Skeletal muscle cell (primary cell): ENCODE measurements around the gene TMOD3.
A peak's percentile ranks its signal among the peaks of the same experiment; 100 is the strongest.
"Not testable (repeated sequence)": the region's sequence is repeated elsewhere in the genome, so short reads cannot be mapped to it uniquely, and the experiment has no call there.

Experiments
- DNase-seq: peaks from one replicate; pipeline ENCODE4 v3.0.0-alpha.2; 2010; ENCODE audit warnings: low read depth
- H3K4me3 ChIP-seq: 2 replicates; pipeline ENCODE4 v1.5.1; 2011; ENCODE audit warnings: low read depth, mild to moderate bottlenecking, control low read depth, low read length, moderate library complexity

Gene TMOD3

GRCh38 chr15:51829376-51830275 lies at the start of gene TMOD3:
Gene TMOD3 (plus strand): TSS chr15:51829653. CDS start chr15:51862885, 33,232 bp downstream.
- H3K4me3 ChIP-seq = peak within 1 kb of the TSS; percentile 92
- DNase-seq = peak; percentile 64

DNA sequence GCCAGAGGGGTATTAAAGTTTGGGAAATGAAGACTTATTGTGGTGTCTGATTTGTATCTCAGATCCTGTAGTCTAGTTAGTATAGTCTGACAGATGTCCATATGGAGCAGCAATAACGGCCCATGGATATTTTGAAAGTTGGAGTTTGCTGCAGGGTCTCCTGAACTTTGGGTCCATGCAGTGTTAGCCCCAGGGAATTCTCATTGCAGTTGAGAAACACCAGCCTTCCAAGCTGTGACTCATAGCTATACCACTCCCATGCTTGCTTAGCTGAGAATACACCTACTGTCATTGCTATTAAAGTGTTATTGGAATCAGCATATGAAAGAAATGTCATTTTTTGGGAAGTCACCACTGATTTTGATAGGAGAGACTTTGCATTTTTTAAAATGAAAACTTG lies 48.8 kb upstream of the TMOD3 start:
- DNase-seq = no peak
- H3K4me3 ChIP-seq = no peak overlapping the region

- H3K4me3 ChIP-seq = no peak overlapping the region
- DNase-seq = no peak
Measured at GRCh38 chr15:51781506-51781905, 47.9 kb upstream of the TMOD3 start.

DNA sequence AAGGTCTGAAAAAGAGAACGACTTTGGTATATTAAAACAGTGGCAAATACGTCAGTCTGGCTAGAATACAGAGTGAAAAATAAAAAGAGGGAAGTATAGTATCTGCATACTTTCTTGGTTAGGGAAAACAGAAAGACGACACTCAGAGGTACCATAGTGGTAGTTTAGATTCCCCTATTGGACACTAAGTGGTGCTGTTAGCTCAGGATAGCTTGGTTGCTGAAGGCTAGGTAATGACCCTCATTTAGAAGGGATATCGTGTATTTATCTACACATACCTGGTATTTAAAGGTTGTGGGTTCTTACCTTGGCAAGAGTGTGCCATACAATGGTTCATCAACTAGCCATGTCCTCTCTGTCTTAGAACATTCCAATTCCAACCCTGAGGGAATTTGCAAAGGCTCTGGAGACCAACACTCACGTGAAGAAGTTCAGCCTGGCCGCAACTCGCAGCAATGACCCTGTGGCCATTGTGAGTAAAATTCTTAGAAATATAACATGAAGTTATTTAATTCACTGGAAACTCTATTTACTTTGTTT lies 47.0 kb upstream of the TMOD3 start:
- no peak overlapping the region for H3K4me3 ChIP-seq
- DNase-seq = no peak

DNA sequence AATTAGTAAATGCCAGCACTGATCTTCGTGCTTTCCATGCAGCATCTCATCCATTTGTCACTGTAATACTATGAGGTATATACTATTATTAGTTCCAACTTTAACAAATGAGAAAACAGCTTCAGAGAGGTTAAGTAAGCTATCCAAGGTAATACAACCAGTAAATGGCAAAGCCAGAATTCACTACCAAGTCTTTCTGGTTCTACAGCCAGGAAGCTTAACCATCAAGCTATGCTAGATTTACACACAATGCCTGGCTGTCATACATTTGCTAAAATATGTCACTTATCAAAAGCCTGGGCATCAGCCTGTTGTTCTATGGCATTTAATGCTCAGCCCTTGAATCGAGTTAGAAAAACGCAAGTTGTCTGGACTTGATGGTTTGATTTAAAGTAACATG lies 45.5 kb upstream of the TMOD3 start:
- no peak for DNase-seq
- H3K4me3 ChIP-seq = no peak overlapping the region

- H3K4me3 ChIP-seq, DNase-seq: not testable (repeated sequence)
Measured at GRCh38 chr15:51787130-51787529, 42.3 kb upstream of the TMOD3 start.

DNA sequence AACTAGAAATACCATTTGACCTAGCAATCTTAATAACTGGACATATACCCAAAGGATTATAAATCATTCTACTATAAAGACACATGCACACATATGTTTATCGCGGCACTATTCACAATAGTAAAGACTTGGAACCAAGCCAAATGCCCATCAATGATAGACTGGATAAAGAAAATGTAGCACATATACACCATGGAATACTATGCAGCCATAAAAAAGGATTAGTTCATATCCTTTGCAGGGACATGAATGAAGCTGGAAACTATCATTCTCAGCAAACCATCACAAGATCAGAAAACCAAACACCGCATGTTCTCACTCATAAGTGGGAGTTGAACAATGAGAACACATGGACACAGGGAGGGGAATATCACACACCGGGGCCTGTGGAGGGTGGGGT lies 37.0 kb upstream of the TMOD3 start:
- H3K4me3 ChIP-seq, DNase-seq: not testable (repeated sequence)

- H3K4me3 ChIP-seq = no peak overlapping the region
- peak; percentile 43 for DNase-seq
Measured at GRCh38 chr15:51793521-51794305, 35.7 kb upstream of the TMOD3 start.

DNA sequence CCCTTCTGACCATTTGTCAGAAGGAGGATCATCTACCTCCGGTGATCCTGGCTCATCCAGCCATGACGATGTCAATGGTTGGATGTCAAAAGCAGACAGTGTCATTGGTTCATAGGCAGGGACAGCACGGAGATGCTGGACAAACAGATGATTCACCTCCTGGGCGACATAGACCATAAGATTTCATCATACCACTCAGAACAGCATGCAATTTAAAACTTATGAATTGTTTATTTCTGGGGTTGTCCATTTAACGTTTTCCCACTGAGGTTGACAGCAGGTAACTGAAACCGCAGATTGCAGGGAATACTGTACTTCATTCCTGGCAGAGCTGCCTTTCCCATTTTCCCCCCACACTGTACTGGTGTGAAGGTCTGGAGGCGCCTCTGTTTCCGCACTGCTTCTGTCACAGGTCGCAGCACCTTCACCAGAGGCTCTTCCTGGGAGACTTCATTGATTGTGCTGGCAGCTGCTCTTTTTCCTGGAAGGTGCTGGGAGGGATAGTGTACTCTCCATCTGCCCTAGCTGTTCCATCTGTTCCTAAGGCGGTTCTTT lies 32.5 kb upstream of the TMOD3 start:
- H3K4me3 ChIP-seq = no peak overlapping the region
- DNase-seq = no peak

DNA sequence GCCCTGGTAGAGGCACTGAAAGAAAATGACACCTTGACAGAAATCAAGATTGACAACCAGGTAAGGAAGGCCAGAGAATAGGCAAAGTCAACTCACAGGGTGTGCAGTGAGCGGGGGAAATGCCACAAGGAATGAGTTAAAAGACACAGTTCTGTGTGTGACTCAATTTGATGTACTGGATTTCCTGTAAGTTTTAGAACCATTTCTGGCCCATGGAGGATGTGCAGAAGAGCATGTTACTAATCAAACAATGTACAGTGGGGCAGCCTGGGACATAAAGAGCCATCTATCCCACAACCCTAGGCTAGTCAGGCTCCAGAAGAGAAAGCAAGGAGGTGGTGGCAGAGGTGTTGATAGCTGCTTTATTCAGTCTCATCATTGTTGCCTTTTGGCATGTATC lies 31.2 kb upstream of the TMOD3 start:
- DNase-seq = no peak
- no peak overlapping the region for H3K4me3 ChIP-seq

DNA sequence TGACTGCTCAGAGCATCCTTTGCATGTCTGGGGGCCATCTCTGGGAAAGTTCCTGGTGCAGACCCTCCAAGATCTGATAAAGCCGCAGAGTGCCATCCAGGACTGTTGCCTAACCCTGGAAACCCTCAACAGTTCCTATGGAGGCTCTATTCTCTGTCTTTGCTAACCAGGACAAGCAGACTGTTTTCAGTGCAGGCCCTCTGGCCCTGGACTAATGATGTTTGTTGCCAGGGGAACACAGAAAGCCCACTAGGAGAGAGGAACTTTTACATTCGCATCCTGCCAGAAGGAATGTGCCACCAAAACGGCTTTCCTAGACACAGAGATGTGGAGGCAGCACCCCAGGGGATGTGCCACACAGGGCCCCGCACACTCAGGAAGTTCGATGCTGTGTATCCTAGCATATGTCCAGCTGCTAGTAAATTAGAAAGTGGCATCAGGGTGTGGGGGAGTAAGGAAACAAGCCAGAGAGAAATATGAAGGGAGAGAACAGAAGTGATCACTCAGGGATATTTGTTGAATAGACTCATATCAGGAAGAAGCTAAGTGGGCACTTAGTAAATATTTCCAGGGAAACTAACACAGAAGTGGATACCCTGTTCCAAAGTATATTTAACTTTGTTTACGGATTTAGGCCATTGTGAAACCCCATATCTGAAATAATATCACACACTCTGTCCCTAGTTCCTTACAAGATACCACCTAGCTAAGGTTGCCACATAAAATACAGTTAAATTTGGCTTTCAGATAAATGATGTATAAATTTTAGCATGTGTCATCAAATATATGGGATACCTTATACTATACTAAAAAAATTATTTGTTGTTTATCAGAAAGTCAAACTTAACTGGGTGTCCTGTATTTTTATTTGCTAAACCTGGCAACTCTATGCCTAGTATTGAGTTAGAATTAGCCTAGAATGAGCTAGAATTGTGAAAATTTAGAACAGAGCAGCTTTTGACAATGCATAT lies 29.9 kb upstream of the TMOD3 start:
- no peak for DNase-seq
- H3K4me3 ChIP-seq = no peak overlapping the region

DNA sequence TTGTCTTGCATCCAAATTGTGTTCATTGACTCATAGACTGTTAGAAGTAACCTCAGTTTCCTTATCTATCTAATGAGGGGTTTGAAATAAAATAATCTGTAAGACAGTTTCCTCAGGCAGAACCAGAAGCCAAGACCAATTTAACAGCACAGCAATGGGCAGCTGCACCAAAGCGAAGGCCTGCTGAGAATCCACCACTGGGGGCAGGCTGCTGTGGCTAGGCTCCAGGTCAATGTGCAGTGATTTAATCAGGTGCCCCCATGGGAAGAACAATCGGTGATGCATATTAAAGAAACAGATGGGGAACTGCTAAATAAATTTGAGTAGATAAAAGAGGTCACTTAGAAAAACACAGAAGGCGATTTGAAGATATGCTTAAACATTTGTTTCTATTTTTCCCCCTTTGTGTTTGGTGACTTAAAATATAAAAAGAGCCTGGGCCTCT lies 28.0 kb upstream of the TMOD3 start:
- H3K4me3 ChIP-seq = no peak overlapping the region
- DNase-seq = no peak

DNA sequence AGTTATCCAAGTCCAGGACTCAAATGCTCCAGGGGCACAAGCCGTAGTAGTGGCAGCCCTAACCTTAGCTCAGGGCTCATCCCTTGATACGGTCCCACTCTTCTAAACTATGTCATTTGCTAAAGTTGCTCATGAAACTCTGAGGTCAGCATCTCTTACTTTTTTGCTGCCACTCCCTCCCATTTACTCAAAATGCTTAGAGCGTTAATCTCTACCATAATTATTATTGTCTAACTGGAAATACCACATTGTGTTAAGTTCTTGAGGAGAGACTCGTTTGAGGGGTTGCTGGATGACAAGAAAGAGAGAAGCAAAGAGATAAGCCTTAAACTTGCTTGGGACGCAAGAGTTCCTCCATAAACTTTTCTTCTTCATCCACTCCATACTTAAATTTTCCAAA lies 26.9 kb upstream of the TMOD3 start:
- no peak for DNase-seq
- no peak overlapping the region for H3K4me3 ChIP-seq

GRCh38 chr15:51803965-51804364 lies 25.5 kb upstream of the TMOD3 start:
- H3K4me3 ChIP-seq = no peak overlapping the region
- DNase-seq = no peak

DNA sequence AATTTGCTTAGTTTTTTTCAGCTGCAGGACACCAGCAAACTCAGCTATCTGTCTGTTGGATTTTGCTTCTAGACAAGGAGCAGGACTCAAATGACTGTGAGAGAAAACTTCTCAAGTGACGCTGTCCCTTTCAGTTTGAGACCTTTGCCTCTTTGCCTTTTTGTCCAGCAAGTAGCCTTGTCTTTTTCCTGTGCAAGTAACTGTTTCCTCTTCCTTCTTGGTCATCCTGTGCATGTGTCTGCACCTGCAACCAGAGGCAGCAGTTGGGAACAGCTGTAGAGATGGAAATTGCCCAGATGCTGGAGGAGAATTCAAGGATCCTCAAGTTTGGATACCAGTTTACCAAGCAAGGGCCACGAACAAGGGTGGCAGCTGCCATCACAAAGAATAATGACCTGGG lies 23.3 kb upstream of the TMOD3 start:
- no peak for DNase-seq
- no peak overlapping the region for H3K4me3 ChIP-seq

DNA sequence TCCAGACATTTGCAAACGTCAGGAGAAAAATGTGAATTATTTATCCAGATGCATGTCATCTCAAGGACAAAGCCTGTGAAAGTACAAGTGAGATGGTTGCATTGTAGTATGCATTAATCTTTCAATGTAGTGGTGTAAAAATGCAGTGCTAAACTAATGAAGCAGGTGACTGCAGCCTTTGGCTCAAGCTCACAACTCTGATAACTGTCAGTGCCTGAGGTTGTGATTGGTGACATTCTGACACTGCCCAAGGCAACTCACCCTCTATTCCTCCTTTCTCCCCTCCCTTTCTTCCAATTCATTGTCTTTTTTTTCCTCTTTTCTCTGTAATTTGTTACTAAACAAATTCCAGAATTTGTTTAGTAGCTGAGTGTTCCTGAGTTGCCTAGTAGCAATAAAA lies 20.0 kb upstream of the TMOD3 start:
- DNase-seq = no peak
- no peak overlapping the region for H3K4me3 ChIP-seq

DNA sequence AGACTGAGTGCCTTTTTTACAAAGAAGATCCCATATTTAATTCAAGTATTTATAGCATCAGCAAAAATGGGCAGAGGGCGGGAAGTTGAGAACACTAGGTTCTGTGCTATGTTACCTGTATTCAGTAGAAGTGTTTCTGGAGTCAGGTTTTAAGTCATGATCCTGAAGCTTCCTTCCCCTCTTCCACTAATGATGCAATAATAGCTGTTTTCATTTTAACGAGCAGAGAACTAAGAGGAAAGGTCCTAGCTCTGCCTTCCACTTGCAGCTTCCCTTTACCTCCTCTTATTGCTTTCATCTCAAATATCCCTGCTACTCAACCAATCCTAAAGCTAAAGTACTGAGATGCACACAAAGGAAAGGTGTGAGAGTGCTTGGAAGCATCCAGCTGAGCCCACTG lies 16.9 kb upstream of the TMOD3 start:
- no peak overlapping the region for H3K4me3 ChIP-seq
- DNase-seq = no peak

GRCh38 chr15:51814606-51815005 lies 14.8 kb upstream of the TMOD3 start:
- no peak overlapping the region for H3K4me3 ChIP-seq
- no peak for DNase-seq

DNA sequence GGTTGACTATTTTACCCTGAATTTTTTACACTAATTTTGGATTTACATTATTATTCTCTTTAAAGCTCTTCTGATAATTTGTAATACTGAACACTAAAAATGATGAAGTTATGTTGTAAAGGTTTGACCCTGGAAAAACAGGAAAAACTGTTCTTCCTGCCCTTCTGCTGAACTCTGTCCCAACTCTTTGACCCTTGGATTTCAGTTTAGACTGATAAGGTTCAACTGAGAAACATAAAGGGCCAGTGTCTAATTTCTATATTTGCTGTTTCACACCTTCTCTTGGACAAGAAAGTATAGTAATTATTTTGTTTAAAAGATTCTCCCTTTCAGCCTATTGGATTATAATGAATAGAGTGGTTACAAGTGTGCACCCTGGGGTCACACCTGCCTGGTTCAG lies 12.8 kb upstream of the TMOD3 start:
- no peak for DNase-seq
- H3K4me3 ChIP-seq = no peak overlapping the region
